Activated CD4-positive, alpha-beta memory T cell treated with anti-CD3 and anti-CD28 coated beads for 36 hours (primary cell): ENCODE results near the gene EFHC2. TPM values are rescaled to one million over a fixed set of nuclear protein-coding genes. Genes with fewer than 3 reads are reported as not detected.
A peak's percentile ranks its signal among the peaks of the same experiment; 100 is the strongest.

Experiments used
- CTCF ChIA-PET: fragments of 350-600 bp; sonication (Branson Sonifier 250); formaldehyde crosslinking; loops from one replicate; lab custom pipeline; 2021; ENCODE audit warnings: antibody characterized with exemption, inconsistent platforms; lab: Charles Lee
- POLR2A ChIA-PET: fragments of 350-600 bp; sonication (Branson Sonifier 250); formaldehyde crosslinking; loops from one replicate; lab custom pipeline; 2021; ENCODE audit warnings: antibody characterized with exemption; lab: Charles Lee
- DNase-seq: peaks from one replicate; pipeline ENCODE4 v3.0.0-alpha.2; 2020
- H3K27ac Mint-ChIP-seq: one replicate; pipeline ENCODE4 v1.8.0; 2021; ENCODE audit warnings: mixed read lengths
- H3K27me3 Mint-ChIP-seq: one replicate; pipeline ENCODE4 v1.8.0; 2021; ENCODE audit warnings: mixed read lengths
- H3K36me3 Mint-ChIP-seq: one replicate; pipeline ENCODE4 v1.8.0; 2021; ENCODE audit warnings: mixed read lengths
- H3K4me1 Mint-ChIP-seq: one replicate; pipeline ENCODE4 v1.8.0; 2021; ENCODE audit warnings: low read depth, mixed read lengths
- H3K4me3 Mint-ChIP-seq: one replicate; pipeline ENCODE4 v1.8.0; 2021; ENCODE audit warnings: mild to moderate bottlenecking, mixed read lengths
- H3K9me3 Mint-ChIP-seq: one replicate; pipeline ENCODE4 v1.8.0; 2021; ENCODE audit warnings: mixed read lengths
- intact Hi-C: fragments of 100-400 bp; cut with micrococcal nuclease; formaldehyde crosslinking; loops from one replicate; pipeline ENCODE4 v1.15.1; 2023
- total RNA-seq, 2 experiments: library from RNA; stranded (reverse); gene quantifications; one replicate each; pipeline ENCODE4 v1.2.3, GENCODE V29; 2021

The EFHC2 gene
- total RNA-seq, 2 experiments from 2014 or later, result 0.24 to 0.58 TPM

DNA sequence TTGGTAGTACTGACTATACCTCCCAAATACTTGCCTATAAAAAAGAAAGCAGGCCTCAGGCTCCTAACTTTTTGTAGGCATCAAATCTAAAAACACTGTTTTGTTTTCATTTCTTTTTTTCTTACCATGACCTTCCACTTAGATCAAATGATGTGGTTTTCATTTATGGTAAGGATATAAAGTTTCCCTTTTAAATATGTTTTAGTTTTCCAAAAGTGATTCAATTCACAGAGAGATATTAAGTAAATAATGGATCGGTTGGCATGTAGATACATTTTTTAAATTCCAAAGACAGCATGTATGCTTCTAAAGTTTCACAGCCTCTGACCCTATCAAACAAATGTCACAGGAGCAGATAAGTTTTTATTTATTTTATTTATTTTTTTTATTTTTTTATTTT, 23.9 kb downstream of the EFHC2 start:
- no peak overlapping the region for H3K4me3 Mint-ChIP-seq
- ChIA-PET CTCF (no interaction called here), POLR2A (no interaction called here)
- DNase-seq, result no peak
- H3K36me3 Mint-ChIP-seq, result no peaks in the 10 kb centered on the region
- H3K27ac Mint-ChIP-seq, result no peak overlapping the region
- intact Hi-C loops, result no loop called here
- H3K27me3 Mint-ChIP-seq, result no peaks in the 10 kb centered on the region
- peaks cover 20% of the 10 kb centered on the region for H3K4me1 Mint-ChIP-seq
- no peaks in the 10 kb centered on the region for H3K9me3 Mint-ChIP-seq

- intact Hi-C loops, result no loop called here
- Mint-ChIP-seq H3K9me3 (no peaks in the 10 kb centered on the region), H3K4me1 (peaks cover 20% of the 10 kb centered on the region), H3K36me3 (no peaks in the 10 kb centered on the region), H3K27me3 (no peaks in the 10 kb centered on the region), H3K27ac (no peak overlapping the region), H3K4me3 (no peak overlapping the region)
- CTCF ChIA-PET, result no interaction called here
- POLR2A ChIA-PET, result no interaction called here
- no peak for DNase-seq
Observed at GRCh38 chrX:44317181-44317580, 26.3 kb downstream of the EFHC2 start.

DNA sequence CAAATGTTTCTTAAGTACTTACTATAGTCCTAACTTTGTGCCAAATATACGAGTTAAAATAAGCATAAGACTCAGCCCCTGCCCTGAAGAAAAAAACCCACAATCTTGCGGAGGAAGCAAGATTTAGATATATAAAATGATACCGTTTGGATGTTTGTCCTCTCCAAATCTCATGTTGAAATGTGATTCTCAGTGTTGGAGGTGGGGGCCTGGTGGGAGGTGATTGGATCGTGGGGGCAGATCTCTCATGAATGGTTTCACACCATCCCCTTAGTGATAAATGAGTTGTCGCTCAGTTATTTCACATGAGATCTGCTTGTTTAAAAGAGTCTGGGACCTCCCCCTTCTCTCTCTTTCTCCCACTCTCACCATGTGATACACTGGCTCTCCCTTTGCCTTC, 28.7 kb downstream of the EFHC2 start:
- ChIA-PET CTCF (no interaction called here), POLR2A (no interaction called here)
- Mint-ChIP-seq H3K4me3 (no peak overlapping the region), H3K27ac (no peak overlapping the region), H3K9me3 (no peaks in the 10 kb centered on the region), H3K4me1 (peaks cover 16% of the 10 kb centered on the region), H3K27me3 (no peaks in the 10 kb centered on the region), H3K36me3 (no peaks in the 10 kb centered on the region)
- no peak for DNase-seq
- intact Hi-C loops, result no loop called here

DNA sequence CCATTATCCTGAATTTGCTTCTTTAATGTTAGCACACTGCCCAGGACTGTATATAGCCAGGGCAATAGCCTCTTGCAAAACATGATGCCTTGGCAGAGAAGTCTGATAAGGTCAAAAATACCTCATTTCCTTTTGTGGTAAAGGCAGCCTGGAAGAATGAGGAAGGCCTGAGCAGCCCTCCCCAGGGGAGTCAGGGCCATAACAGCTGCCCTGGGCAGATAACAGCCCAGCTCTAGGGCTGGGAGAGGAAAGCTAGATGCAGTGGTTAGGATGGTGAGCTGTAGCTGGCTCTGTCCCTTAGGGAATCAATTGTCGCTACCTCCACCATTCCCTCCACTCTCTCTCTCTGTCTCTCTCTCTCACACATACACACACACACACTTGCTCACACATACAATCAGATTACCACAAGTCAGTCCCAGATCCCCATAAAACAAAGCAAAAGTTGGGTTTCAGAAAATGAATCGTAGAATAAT, 29.2 kb downstream of the EFHC2 start:
- H3K36me3 Mint-ChIP-seq, result no peaks in the 10 kb centered on the region
- no peak overlapping the region for H3K27ac Mint-ChIP-seq
- CTCF ChIA-PET, result no interaction called here
- no peaks in the 10 kb centered on the region for H3K9me3 Mint-ChIP-seq
- H3K4me1 Mint-ChIP-seq, result peaks cover 16% of the 10 kb centered on the region
- POLR2A ChIA-PET, result no interaction called here
- no peak overlapping the region for H3K4me3 Mint-ChIP-seq
- H3K27me3 Mint-ChIP-seq, result no peaks in the 10 kb centered on the region
- intact Hi-C loops, result no loop called here
- DNase-seq, result no peak

GRCh38 chrX:44312421-44312820, 31.1 kb downstream of the EFHC2 start:
- no peak overlapping the region for H3K4me3 Mint-ChIP-seq
- H3K36me3 Mint-ChIP-seq, result no peaks in the 10 kb centered on the region
- CTCF ChIA-PET, result no interaction called here
- H3K4me1 Mint-ChIP-seq, result peaks cover 16% of the 10 kb centered on the region
- POLR2A ChIA-PET, result no interaction called here
- no peaks in the 10 kb centered on the region for H3K9me3 Mint-ChIP-seq
- H3K27me3 Mint-ChIP-seq, result no peaks in the 10 kb centered on the region
- intact Hi-C loops, result no loop called here
- H3K27ac Mint-ChIP-seq, result no peak overlapping the region
- no peak for DNase-seq

- peaks cover 16% of the 10 kb centered on the region for H3K4me1 Mint-ChIP-seq
- H3K27me3 Mint-ChIP-seq, result no peaks in the 10 kb centered on the region
- no peaks in the 10 kb centered on the region for H3K9me3 Mint-ChIP-seq
- no peaks in the 10 kb centered on the region for H3K36me3 Mint-ChIP-seq
- intact Hi-C loops, result no loop called here
- H3K27ac Mint-ChIP-seq, result no peak overlapping the region
- peak overlapping the region; percentile 8 for H3K4me3 Mint-ChIP-seq
- ChIA-PET CTCF (no interaction called here), POLR2A (no interaction called here)
- DNase-seq, result no peak
Observed at GRCh38 chrX:44310227-44310626, 33.2 kb downstream of the EFHC2 start.

GRCh38 chrX:44308869-44309268, 34.6 kb downstream of the EFHC2 start:
- DNase-seq, result no peak
- H3K4me3 Mint-ChIP-seq, result no peak overlapping the region
- H3K27me3 Mint-ChIP-seq, result no peaks in the 10 kb centered on the region
- intact Hi-C loops, result no loop called here
- peaks cover 6% of the 10 kb centered on the region for H3K4me1 Mint-ChIP-seq
- ChIA-PET POLR2A (no interaction called here), CTCF (no interaction called here)
- no peak overlapping the region for H3K27ac Mint-ChIP-seq
- H3K9me3 Mint-ChIP-seq, result no peaks in the 10 kb centered on the region
- no peaks in the 10 kb centered on the region for H3K36me3 Mint-ChIP-seq

GRCh38 chrX:44306356-44306755, 37.1 kb downstream of the EFHC2 start:
- peaks cover 3% of the 10 kb centered on the region for H3K4me1 Mint-ChIP-seq
- no peaks in the 10 kb centered on the region for H3K36me3 Mint-ChIP-seq
- intact Hi-C loops, result no loop called here
- H3K27me3 Mint-ChIP-seq, result no peaks in the 10 kb centered on the region
- no peaks in the 10 kb centered on the region for H3K9me3 Mint-ChIP-seq
- CTCF ChIA-PET, result no interaction called here
- no peak for DNase-seq
- H3K27ac Mint-ChIP-seq, result no peak overlapping the region
- POLR2A ChIA-PET, result no interaction called here
- H3K4me3 Mint-ChIP-seq, result no peak overlapping the region

- Mint-ChIP-seq H3K36me3 (no peaks in the 10 kb centered on the region), H3K27me3 (no peaks in the 10 kb centered on the region), H3K9me3 (no peaks in the 10 kb centered on the region), H3K27ac (no peak overlapping the region), H3K4me3 (no peak overlapping the region), H3K4me1 (peaks cover 3% of the 10 kb centered on the region)
- ChIA-PET POLR2A (no interaction called here), CTCF (no interaction called here)
- DNase-seq, result no peak
- intact Hi-C loops, result no loop called here
Observed at GRCh38 chrX:44305921-44306320, 37.6 kb downstream of the EFHC2 start.

GRCh38 chrX:44303119-44303518, 40.4 kb downstream of the EFHC2 start:
- no peak overlapping the region for H3K27ac Mint-ChIP-seq
- POLR2A ChIA-PET, result no interaction called here
- H3K4me3 Mint-ChIP-seq, result no peak overlapping the region
- peaks cover 3% of the 10 kb centered on the region for H3K4me1 Mint-ChIP-seq
- H3K36me3 Mint-ChIP-seq, result no peaks in the 10 kb centered on the region
- intact Hi-C loops, result no loop called here
- DNase-seq, result no peak
- CTCF ChIA-PET, result no interaction called here
- H3K27me3 Mint-ChIP-seq, result no peaks in the 10 kb centered on the region
- no peaks in the 10 kb centered on the region for H3K9me3 Mint-ChIP-seq

GRCh38 chrX:44299177-44299576, 44.3 kb downstream of the EFHC2 start:
- peaks cover 3% of the 10 kb centered on the region for H3K4me1 Mint-ChIP-seq

GRCh38 chrX:44291468-44292092, 51.9 kb downstream of the EFHC2 start:
- no peak overlapping the region for H3K27ac Mint-ChIP-seq
- no peaks in the 10 kb centered on the region for H3K27me3 Mint-ChIP-seq
- H3K36me3 Mint-ChIP-seq, result no peaks in the 10 kb centered on the region
- no peaks in the 10 kb centered on the region for H3K9me3 Mint-ChIP-seq
- ChIA-PET CTCF (no interaction called here), POLR2A (no interaction called here)
- no peak overlapping the region for H3K4me3 Mint-ChIP-seq
- H3K4me1 Mint-ChIP-seq, result no peaks in the 10 kb centered on the region
- intact Hi-C loops, result no loop called here
- DNase-seq, result no peak

More at GRCh38 chrX:44299177-44299576, 44.3 kb downstream of the EFHC2 start:
- no peak overlapping the region for H3K4me3 Mint-ChIP-seq
- ChIA-PET POLR2A (no interaction called here), CTCF (no interaction called here)
- H3K27ac Mint-ChIP-seq, result no peak overlapping the region
- no peaks in the 10 kb centered on the region for H3K9me3 Mint-ChIP-seq
- intact Hi-C loops, result no loop called here
- H3K27me3 Mint-ChIP-seq, result no peaks in the 10 kb centered on the region
- H3K36me3 Mint-ChIP-seq, result no peaks in the 10 kb centered on the region
- DNase-seq, result no peak

GRCh38 chrX:44290718-44291117, 52.8 kb downstream of the EFHC2 start:
- intact Hi-C loops, result no loop called here
- CTCF ChIA-PET, result no interaction called here
- DNase-seq, result no peak
- Mint-ChIP-seq H3K4me1 (no peaks in the 10 kb centered on the region), H3K27ac (no peak overlapping the region), H3K36me3 (no peaks in the 10 kb centered on the region), H3K9me3 (no peaks in the 10 kb centered on the region), H3K27me3 (no peaks in the 10 kb centered on the region), H3K4me3 (no peak overlapping the region)
- POLR2A ChIA-PET, result no interaction called here
